ENCODE data around the gene GGTLC2.
"Not testable (repeated sequence)": the region's sequence is repeated elsewhere in the genome, so short reads cannot be mapped to it uniquely, and the experiment has no call there.

Gene GGTLC2

GRCh38 chr22:22644314-22644713, at the start of gene GGTLC2:
TSS of gene GGTLC2 (plus strand) at chr22:22644614. CDS start at chr22:22646346, 1,732 bp downstream.
- DNase-seq (ENCODE audit: low read depth) = not testable (repeated sequence)

- no peak for DNase-seq (ENCODE audit: low read depth)
These were observed 49.2 kb upstream of the GGTLC2 start for GRCh38 chr22:22595001-22595835.

GRCh38 chr22:22598144-22598543, 46.3 kb upstream of the GGTLC2 start:
- DNase-seq (ENCODE audit: low read depth) = no peak

GRCh38 chr22:22599248-22599647, 45.2 kb upstream of the GGTLC2 start:
- no peak for DNase-seq (ENCODE audit: low read depth)

- DNase-seq (ENCODE audit: low read depth) = no peak
These were observed 43.7 kb upstream of the GGTLC2 start for GRCh38 chr22:22600531-22601261.

- DNase-seq (ENCODE audit: low read depth) = no peak
These were observed 40.9 kb upstream of the GGTLC2 start for GRCh38 chr22:22603470-22603947.

GRCh38 chr22:22604326-22605073, 39.9 kb upstream of the GGTLC2 start:
- no peak for DNase-seq (ENCODE audit: low read depth)

GRCh38 chr22:22605074-22605404, 39.4 kb upstream of the GGTLC2 start:
- DNase-seq (ENCODE audit: low read depth) = no peak

- DNase-seq (ENCODE audit: low read depth) = not testable (repeated sequence)
These were observed 36.4 kb upstream of the GGTLC2 start for GRCh38 chr22:22608022-22608421.

GRCh38 chr22:22609291-22609690, 35.1 kb upstream of the GGTLC2 start:
- no peak for DNase-seq (ENCODE audit: low read depth)

GRCh38 chr22:22612516-22612915, 31.9 kb upstream of the GGTLC2 start:
- DNase-seq (ENCODE audit: low read depth) = no peak

- no peak for DNase-seq (ENCODE audit: low read depth)
These were observed 30.3 kb upstream of the GGTLC2 start for GRCh38 chr22:22614065-22614464.

GRCh38 chr22:22616636-22617035, 27.8 kb upstream of the GGTLC2 start:
- no peak for DNase-seq (ENCODE audit: low read depth)

- DNase-seq (ENCODE audit: low read depth) = no peak
These were observed 26.0 kb upstream of the GGTLC2 start for GRCh38 chr22:22618448-22618847.

- no peak for DNase-seq (ENCODE audit: low read depth)
These were observed 25.5 kb upstream of the GGTLC2 start for GRCh38 chr22:22618923-22619322.

GRCh38 chr22:22619765-22620414, 24.5 kb upstream of the GGTLC2 start:
- no peak for DNase-seq (ENCODE audit: low read depth)

- not testable (repeated sequence) for DNase-seq (ENCODE audit: low read depth)
These were observed 15.6 kb upstream of the GGTLC2 start for GRCh38 chr22:22628546-22629495.

GRCh38 chr22:22631223-22631652, 13.2 kb upstream of the GGTLC2 start:
- not testable (repeated sequence) for DNase-seq (ENCODE audit: low read depth)

- DNase-seq (ENCODE audit: low read depth) = not testable (repeated sequence)
These were observed 12.2 kb upstream of the GGTLC2 start for GRCh38 chr22:22632226-22632625.

- DNase-seq (ENCODE audit: low read depth) = not testable (repeated sequence)
These were observed 10.9 kb upstream of the GGTLC2 start for GRCh38 chr22:22633533-22633932.

- DNase-seq (ENCODE audit: low read depth) = not testable (repeated sequence)
These were observed 8.2 kb upstream of the GGTLC2 start for GRCh38 chr22:22636260-22636659.

Data from HS-27A (cell line).